ENCODE measurements around the gene SLC25A11.

DNA sequence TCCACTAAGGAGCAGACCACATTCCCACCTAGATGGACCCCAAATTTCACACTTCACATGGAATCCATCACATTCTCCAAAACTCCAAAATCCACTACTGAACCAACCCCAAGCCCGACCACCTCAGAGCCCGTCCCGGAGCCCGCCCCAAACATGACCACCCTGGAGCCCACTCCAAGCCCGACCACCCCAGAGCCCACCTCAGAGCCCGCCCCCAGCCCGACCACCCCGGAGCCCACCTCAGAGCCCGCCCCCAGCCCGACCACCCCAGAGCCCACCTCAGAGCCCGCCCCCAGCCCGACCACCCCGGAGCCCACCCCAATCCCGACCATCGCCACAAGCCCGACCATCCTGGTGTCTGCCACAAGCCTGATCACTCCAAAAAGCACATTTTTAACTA is 6.2 kb downstream of the SLC25A11 start:
- TF ChIP-seq, protein P1, sequence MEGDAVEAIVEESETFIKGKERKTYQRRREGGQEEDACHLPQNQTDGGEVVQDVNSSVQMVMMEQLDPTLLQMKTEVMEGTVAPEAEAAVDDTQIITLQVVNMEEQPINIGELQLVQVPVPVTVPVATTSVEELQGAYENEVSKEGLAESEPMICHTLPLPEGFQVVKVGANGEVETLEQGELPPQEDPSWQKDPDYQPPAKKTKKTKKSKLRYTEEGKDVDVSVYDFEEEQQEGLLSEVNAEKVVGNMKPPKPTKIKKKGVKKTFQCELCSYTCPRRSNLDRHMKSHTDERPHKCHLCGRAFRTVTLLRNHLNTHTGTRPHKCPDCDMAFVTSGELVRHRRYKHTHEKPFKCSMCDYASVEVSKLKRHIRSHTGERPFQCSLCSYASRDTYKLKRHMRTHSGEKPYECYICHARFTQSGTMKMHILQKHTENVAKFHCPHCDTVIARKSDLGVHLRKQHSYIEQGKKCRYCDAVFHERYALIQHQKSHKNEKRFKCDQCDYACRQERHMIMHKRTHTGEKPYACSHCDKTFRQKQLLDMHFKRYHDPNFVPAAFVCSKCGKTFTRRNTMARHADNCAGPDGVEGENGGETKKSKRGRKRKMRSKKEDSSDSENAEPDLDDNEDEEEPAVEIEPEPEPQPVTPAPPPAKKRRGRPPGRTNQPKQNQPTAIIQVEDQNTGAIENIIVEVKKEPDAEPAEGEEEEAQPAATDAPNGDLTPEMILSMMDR (IDR thresholded peaks at IDR 0.05; ENCODE audit: insufficient read depth, low read depth, low read length) = no peak
- TF ChIP-seq EZH2 (IDR thresholded peaks at IDR 0.05; ENCODE audit: insufficient read depth, low read length) = no peak

Measured in astrocyte (in vitro differentiated cells and primary cell).